SK-N-MC (cell line): ENCODE measurements around the gene CLDN6.
A peak's percentile ranks its signal among the peaks of the same experiment; 100 is the strongest.

Source experiments
- DNase-seq: peaks from one replicate; pipeline ENCODE4 v3.0.0-alpha.2; 2011; ENCODE audit warnings: low read depth, low spot score
- H3K27ac ChIP-seq: fragments of 200-600 bp; sonication (generic); 2 replicates; pipeline ENCODE4 v1.5.1; 2016; ENCODE audit warnings: mixed run types
- H3K36me3 ChIP-seq: fragments of 200-600 bp; sonication (generic); 2 replicates; pipeline ENCODE4 v1.6.1; 2017; ENCODE audit warnings: antibody characterized with exemption, low read length, mixed read lengths; ENCODE audit not compliant: insufficient read depth
- H3K4me3 ChIP-seq: fragments of 200-600 bp; sonication (generic); 2 replicates; pipeline ENCODE4 v1.5.1; 2016
- H3K9ac ChIP-seq: fragments of 200-600 bp; sonication (generic); 2 replicates; pipeline ENCODE4 v1.8.0; 2017; ENCODE audit warnings: mixed run types, mixed read lengths; ENCODE audit not compliant: insufficient read length
- H3K9me3 ChIP-seq: fragments of 200-600 bp; sonication (generic); 2 replicates; pipeline ENCODE4 v1.6.1; 2017; ENCODE audit warnings: low read depth, mild to moderate bottlenecking, antibody characterized with exemption, low read length, moderate library complexity, mixed read lengths
- EZH2 ChIP-seq: fragments of 200-600 bp; sonication (generic); IDR thresholded peaks from one replicate; pipeline ENCODE4 v1.6.1; 2017; ENCODE audit warnings: antibody characterized with exemption
- FOXP2 ChIP-seq: optimal IDR thresholded peaks from 2 replicates; pipeline ENCODE3; 2011; ENCODE audit warnings: mild to moderate bottlenecking, moderate library complexity; ENCODE audit not compliant: insufficient read depth; ENCODE audit errors: extremely low read length, control extremely low read depth
- POLR2AphosphoS5 ChIP-seq: IDR thresholded peaks from 2 replicates; pipeline ENCODE4 v1.6.1; 2012; ENCODE audit warnings: mild to moderate bottlenecking, low read depth, low read length, borderline replicate concordance

The CLDN6 gene

GRCh38 chr16:2968738-2969544, 49.0 kb downstream of the CLDN6 start, which contains the start of gene PAQR4:
Gene PAQR4 (plus strand): TSS chr16:2969348. CDS start chr16:2969675, 327 bp downstream.
- peaks cover 6% of the 10 kb centered on the region; the same call in 1 of the 2 replicates for H3K36me3 ChIP-seq
- no peaks in the 10 kb centered on the region for H3K9me3 ChIP-seq
- peak within 1 kb of the TSS; percentile 5; the same call in 1 of the 2 replicates for H3K27ac ChIP-seq
- DNase-seq: no peak
- peak within 1 kb of the TSS; percentile 88 for H3K4me3 ChIP-seq
- peak within 1 kb of the TSS; percentile 81 for H3K9ac ChIP-seq
- no peak for TF ChIP-seq FOXP2
- TF ChIP-seq EZH2: no peak
- TF ChIP-seq POLR2AphosphoS5: no peak; the same call in 1 of the 2 replicates

- H3K36me3 ChIP-seq: peaks cover 6% of the 10 kb centered on the region; the same call in 1 of the 2 replicates
- no peak overlapping the region for H3K9ac ChIP-seq
- H3K9me3 ChIP-seq: no peaks in the 10 kb centered on the region
- DNase-seq: no peak
- TF ChIP-seq POLR2AphosphoS5: no peak
- TF ChIP-seq EZH2: no peak
- no peak for TF ChIP-seq FOXP2
- no peak overlapping the region for H3K27ac ChIP-seq
- H3K4me3 ChIP-seq: peak overlapping the region; percentile 88
Measured at GRCh38 chr16:2968368-2968737, 49.6 kb downstream of the CLDN6 start.

- peaks cover 6% of the 10 kb centered on the region; the same call in 1 of the 2 replicates for H3K36me3 ChIP-seq
- no peak overlapping the region for H3K9ac ChIP-seq
- no peak for DNase-seq
- TF ChIP-seq EZH2 (no peak), FOXP2 (no peak), POLR2AphosphoS5 (no peak)
- H3K27ac ChIP-seq: no peak overlapping the region
- no peaks in the 10 kb centered on the region for H3K9me3 ChIP-seq
- H3K4me3 ChIP-seq: no peak overlapping the region
Measured at GRCh38 chr16:2967721-2968161, 50.2 kb downstream of the CLDN6 start.

GRCh38 chr16:2967211-2967631, 50.8 kb downstream of the CLDN6 start:
- TF ChIP-seq EZH2 (no peak), POLR2AphosphoS5 (no peak), FOXP2 (no peak)
- Histone ChIP-seq H3K9ac (no peak overlapping the region), H3K27ac (no peak overlapping the region), H3K36me3 (peaks cover under 1% of the 10 kb centered on the region; the same call in 1 of the 2 replicates), H3K9me3 (no peaks in the 10 kb centered on the region), H3K4me3 (no peak overlapping the region)
- DNase-seq: no peak

- no peak overlapping the region for H3K9ac ChIP-seq
- DNase-seq: no peak
- no peak overlapping the region for H3K27ac ChIP-seq
- TF ChIP-seq EZH2 (no peak), FOXP2 (no peak), POLR2AphosphoS5 (no peak)
- no peaks in the 10 kb centered on the region; the same call in 1 of the 2 replicates for H3K36me3 ChIP-seq
- no peaks in the 10 kb centered on the region for H3K9me3 ChIP-seq
- H3K4me3 ChIP-seq: no peak overlapping the region
Measured at GRCh38 chr16:2966808-2967191, 51.2 kb downstream of the CLDN6 start.

GRCh38 chr16:2966043-2966807, 51.8 kb downstream of the CLDN6 start:
- Histone ChIP-seq H3K4me3 (no peak overlapping the region), H3K36me3 (no peaks in the 10 kb centered on the region; the same call in 1 of the 2 replicates), H3K27ac (no peak overlapping the region), H3K9me3 (no peaks in the 10 kb centered on the region), H3K9ac (no peak overlapping the region)
- no peak for DNase-seq
- TF ChIP-seq EZH2: no peak
- TF ChIP-seq FOXP2: no peak
- TF ChIP-seq POLR2AphosphoS5: no peak
